Astrocyte of the hippocampus (primary cell): ENCODE data around the gene MICALL2.

ENCODE experiments used
- DNase-seq: peaks from one replicate; pipeline ENCODE4 v3.0.0; 2011; ENCODE audit warnings: low read depth, low spot score

The MICALL2 gene

DNA sequence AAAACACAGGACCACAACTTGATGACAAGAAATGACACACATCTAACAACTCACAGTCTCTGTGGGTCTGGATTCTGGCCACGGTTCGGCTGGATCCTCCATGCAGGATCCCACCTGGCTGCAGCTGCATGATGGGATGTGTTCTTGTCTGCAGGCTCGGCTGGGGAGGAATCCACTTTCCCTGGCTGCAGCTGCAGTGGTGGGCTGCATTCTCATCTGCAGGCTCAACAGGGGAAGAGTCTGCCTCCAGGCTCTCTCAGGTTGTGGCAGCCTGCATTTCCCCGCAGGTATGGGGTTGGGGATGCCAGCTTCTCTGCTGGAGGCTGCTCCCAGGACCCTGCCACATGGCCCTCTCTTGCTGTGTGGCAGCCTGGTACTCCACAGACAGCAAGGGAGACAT lies 64.9 kb downstream of the MICALL2 start:
- no peak for DNase-seq

GRCh38 chr7:1393421-1393820 lies 65.8 kb downstream of the MICALL2 start:
- DNase-seq = no peak

DNA sequence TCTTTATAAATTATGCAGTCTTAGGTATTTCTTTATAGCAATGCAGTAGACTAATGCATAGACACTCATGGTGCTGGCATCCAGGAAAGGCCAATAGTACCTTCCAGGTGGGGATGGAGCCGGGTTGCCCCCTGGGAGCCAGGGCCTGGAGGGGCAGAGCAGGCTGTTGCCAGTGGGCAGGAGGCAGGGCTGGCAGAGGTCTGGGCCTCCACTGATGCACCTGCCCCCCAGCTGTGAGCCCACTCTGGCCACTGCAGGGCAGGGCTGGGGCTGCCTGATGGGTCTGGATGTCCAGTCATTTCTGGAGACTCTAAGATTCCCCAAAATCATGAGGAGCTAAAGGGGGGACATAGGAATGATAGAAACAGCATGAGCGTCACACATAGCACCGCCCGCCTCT lies 66.7 kb downstream of the MICALL2 start:
- no peak for DNase-seq

GRCh38 chr7:1391449-1391848 lies 67.8 kb downstream of the MICALL2 start:
- DNase-seq = no peak

- DNase-seq = no peak
These were observed 70.5 kb downstream of the MICALL2 start for GRCh38 chr7:1388703-1389335.

GRCh38 chr7:1388021-1388702 lies 71.1 kb downstream of the MICALL2 start:
- DNase-seq = no peak

GRCh38 chr7:1387261-1387660 lies 72.0 kb downstream of the MICALL2 start:
- DNase-seq = no peak

DNA sequence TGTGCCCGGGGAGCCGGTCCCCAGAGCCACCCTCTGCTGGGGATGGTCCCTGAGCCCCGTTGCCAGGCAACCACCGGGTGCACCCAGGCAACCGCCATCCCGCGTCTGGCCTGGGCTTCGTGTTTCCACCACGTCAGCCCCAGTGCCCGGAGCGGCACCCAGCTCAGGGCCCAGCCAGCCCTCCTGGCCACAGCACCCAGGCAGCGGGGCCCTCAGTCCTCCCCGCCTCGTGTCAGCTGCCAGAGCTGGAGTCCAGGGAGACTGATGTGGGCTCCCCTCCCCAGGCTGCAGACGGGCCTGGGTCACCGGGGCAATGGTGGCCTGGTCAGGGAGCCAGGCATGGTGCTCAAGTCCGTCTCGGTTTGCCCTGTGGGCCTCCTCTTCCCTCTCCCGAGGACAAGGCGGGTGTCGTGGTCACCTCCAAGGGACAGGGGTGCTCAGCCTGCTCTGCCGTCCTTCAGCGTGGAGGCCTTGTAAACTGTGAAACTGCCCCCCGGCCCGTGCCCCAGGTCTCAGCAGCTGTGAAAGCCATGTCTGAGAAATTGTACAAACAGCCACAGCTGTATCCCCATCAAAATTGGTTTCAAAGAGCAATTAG lies 72.5 kb downstream of the MICALL2 start:
- DNase-seq = no peak

DNA sequence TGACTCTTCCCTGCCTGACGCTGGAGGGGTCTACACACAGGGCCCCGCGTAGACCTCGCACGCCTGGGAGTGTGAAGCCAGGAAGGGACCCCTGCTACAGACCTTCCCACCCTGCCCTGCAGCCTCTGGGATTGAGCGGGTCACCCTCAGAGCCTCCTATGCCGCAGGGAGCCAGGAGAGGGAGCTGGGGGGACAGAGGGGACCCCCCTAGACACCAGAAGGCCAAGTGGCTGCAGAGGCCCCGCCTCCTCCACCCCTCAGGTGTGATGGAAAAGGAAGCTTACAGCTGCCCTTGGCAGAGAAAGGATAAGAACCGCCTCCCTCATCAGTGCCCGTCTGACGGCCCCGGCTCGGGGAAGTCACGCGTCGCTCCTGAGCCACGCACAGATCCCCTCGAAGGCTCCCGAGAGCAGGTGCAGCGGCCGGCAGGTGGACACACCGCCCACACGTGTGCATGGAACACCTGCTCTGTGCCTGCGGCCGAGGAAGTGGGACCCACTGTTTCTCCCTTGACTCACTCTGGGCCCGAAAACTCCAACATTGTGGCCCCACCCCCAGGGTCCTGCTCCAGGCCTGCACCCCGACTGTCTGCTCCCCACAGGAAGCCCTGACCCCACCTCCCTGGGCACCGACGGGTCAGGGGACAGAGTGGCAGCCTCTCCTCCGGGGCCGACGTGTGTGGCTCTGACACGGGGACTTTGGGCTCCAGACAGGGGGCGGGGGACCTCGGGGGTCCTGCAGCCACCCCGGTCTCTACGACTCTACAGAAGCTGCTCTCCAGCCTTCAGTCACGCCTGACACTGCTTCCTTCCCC lies 73.3 kb downstream of the MICALL2 start:
- DNase-seq = no peak

GRCh38 chr7:1385086-1385808 lies 74.0 kb downstream of the MICALL2 start:
- DNase-seq = no peak
